Colonic mucosa (tissue), 4 donors: Measurements from ENCODE around the gene SIGLEC5. TPM values are rescaled to one million over a fixed set of nuclear protein-coding genes. Genes with fewer than 3 reads are reported as not detected.

Source experiments
- DNase-seq: peaks from one replicate; pipeline ENCODE4 v3.0.0-alpha.2; 2020
- H3K27ac ChIP-seq: fragments of 200-600 bp; one replicate; pipeline ENCODE4 v1.8.0; 2021
- H3K27me3 ChIP-seq: fragments of 200-600 bp; one replicate; pipeline ENCODE4 v1.8.0; 2021
- H3K36me3 ChIP-seq: fragments of 200-600 bp; one replicate; pipeline ENCODE4 v1.8.0; 2021
- H3K4me1 ChIP-seq: fragments of 200-600 bp; one replicate; pipeline ENCODE4 v1.8.0; 2021; ENCODE audit warnings: mild to moderate bottlenecking
- H3K4me3 ChIP-seq: fragments of 200-600 bp; one replicate; pipeline ENCODE4 v1.8.0; 2021
- H3K9ac ChIP-seq, 2 donors: one replicate each; pipeline ENCODE4 v1.7.0; 2013; ENCODE audit warnings: control low read depth in 2 of 2, low read depth in 2 of 2, low read length in 2 of 2
- H3K9me3 ChIP-seq: fragments of 200-600 bp; one replicate; pipeline ENCODE4 v1.8.0; 2021
- CTCF ChIP-seq: fragments of 200-600 bp; IDR thresholded peaks from one replicate; pipeline ENCODE4 v1.8.0; 2022; ENCODE audit warnings: antibody characterized with exemption, mild to moderate bottlenecking
- intact Hi-C: fragments of 100-400 bp; cut with DNase I; formaldehyde crosslinking; loops from one replicate; pipeline ENCODE4 v1.14.1; 2022
- total RNA-seq, 2 donors: library from RNA; stranded (reverse); fragmentation: NEBNext Ultra II Directional in 1 of 2; extraction: Animal tissue kit (Norgen Biotek cat#: 25700) in 1 of 2; gene quantifications; one replicate each; pipeline ENCODE4 v1.2.1, GENCODE V29; 2021
- donor health status: healthy.
- donor health status: DM: no; HTN: no; CAD: no.
- donor health status: DM: no; HTN: no; CAD: no.

The SIGLEC5 gene
- total RNA-seq, 2 donors from 2014 or later = not detected

- Histone ChIP-seq H3K27me3 (no peaks in the 10 kb centered on the region), H3K27ac (no peak overlapping the region), H3K4me3 (no peak overlapping the region), H3K36me3 (no peaks in the 10 kb centered on the region), H3K9ac (no peak overlapping the region), H3K4me1 (peaks cover under 1% of the 10 kb centered on the region), H3K9me3 (no peaks in the 10 kb centered on the region)
- no peak for TF ChIP-seq CTCF
- DNase-seq = no peak
- intact Hi-C loops = no loop called here
Measured at GRCh38 chr19:51566489-51567100, 63.6 kb downstream of the SIGLEC5 start.

DNA sequence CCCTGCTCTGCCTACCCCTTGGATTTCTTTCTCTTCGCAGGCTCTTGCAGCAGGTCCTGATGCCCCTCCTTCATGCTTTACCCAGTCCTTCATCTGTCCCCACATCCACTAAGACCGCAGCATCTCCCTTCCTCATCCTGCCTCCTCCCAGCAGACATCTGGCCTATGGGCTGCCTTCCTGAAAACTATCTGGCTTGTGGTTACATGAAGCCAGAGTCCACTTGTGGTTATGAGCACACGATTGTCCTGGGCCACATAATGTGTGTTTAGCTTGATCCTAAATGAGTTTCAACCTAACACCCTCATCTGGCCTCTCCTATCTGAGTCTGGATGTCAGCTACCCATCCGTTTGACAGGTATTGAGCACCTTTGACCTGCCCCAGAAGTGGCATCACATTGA lies 64.6 kb downstream of the SIGLEC5 start:
- intact Hi-C loops = no loop called here
- Histone ChIP-seq H3K9ac (no peak overlapping the region), H3K4me3 (no peak overlapping the region), H3K36me3 (no peaks in the 10 kb centered on the region), H3K4me1 (no peaks in the 10 kb centered on the region), H3K27me3 (no peaks in the 10 kb centered on the region), H3K9me3 (no peaks in the 10 kb centered on the region), H3K27ac (no peak overlapping the region)
- TF ChIP-seq CTCF = no peak
- no peak for DNase-seq

DNA sequence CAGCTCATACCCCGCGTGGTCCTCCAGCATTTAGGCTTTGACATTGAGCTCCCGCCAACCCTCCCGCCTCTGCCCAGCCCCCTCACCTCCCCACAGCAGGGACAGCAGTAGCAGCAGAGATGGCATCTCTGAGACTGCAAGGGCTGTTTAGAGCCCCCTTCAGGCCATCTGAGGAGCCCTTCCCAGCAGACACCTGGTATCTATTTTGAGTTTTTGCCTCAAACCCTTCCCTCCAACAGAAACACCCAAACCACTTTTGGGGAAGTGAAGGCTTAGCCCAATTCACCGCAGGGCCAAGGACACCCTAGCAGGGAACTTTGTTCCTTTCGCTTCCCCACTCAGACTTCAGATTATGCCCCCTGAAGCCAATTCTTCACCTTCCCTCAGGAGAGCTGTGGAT lies 65.4 kb downstream of the SIGLEC5 start:
- H3K9ac ChIP-seq = no peak overlapping the region
- no peaks in the 10 kb centered on the region for H3K27me3 ChIP-seq
- no peaks in the 10 kb centered on the region for H3K9me3 ChIP-seq
- no peak for TF ChIP-seq CTCF
- no peak overlapping the region for H3K4me3 ChIP-seq
- H3K4me1 ChIP-seq = no peaks in the 10 kb centered on the region
- DNase-seq = no peak
- no peaks in the 10 kb centered on the region for H3K36me3 ChIP-seq
- intact Hi-C loops = no loop called here
- H3K27ac ChIP-seq = no peak overlapping the region

Other genes with a start within 250 kb of the SIGLEC5 start
- gene LIM2, start 242.4 kb downstream of the SIGLEC5 start, total RNA-seq = not detected
- gene C19orf84, start 239.8 kb downstream of the SIGLEC5 start, total RNA-seq = under 1 TPM in 1 of 2 donors, not detected in 1; 0.22 TPM
- 1 to 10 TPM; 1.4 to 2.7 TPM for gene SIGLEC10, start 212.8 kb downstream of the SIGLEC5 start, total RNA-seq
- gene SIGLEC8, start 171.9 kb downstream of the SIGLEC5 start, total RNA-seq = under 1 TPM; 0.32 to 0.94 TPM
- gene CEACAM18, start 151.9 kb downstream of the SIGLEC5 start, total RNA-seq = not detected
- gene SIGLEC12, start 128.6 kb downstream of the SIGLEC5 start, total RNA-seq = under 1 TPM; 0.15 to 0.35 TPM
- gene SIGLEC6, start 98.7 kb downstream of the SIGLEC5 start, total RNA-seq = 1 to 10 TPM in 1 of 2 donors, under 1 TPM in 1; 0.98 to 1.9 TPM
- 1 to 10 TPM; 5.7 to 8.1 TPM for gene ZNF175, start 59.1 kb downstream of the SIGLEC5 start, total RNA-seq
- gene SIGLEC14, start 16.4 kb upstream of the SIGLEC5 start, total RNA-seq = 1 to 10 TPM; 1.1 to 1.5 TPM
- 1 to 10 TPM; 3.0 to 4.3 TPM for gene SPACA6, start 62.9 kb upstream of the SIGLEC5 start, total RNA-seq
- gene HAS1, start 93.6 kb upstream of the SIGLEC5 start, total RNA-seq = under 1 TPM in 1 of 2 donors, not detected in 1; 0.40 TPM
- 1 to 10 TPM in 1 of 2 donors, under 1 TPM in 1; 0.69 to 2.5 TPM for gene FPR1, start 121.5 kb upstream of the SIGLEC5 start, total RNA-seq
- 1 to 10 TPM in 1 of 2 donors, under 1 TPM in 1; 0.47 to 1.1 TPM for gene FPR2, start 130.8 kb upstream of the SIGLEC5 start, total RNA-seq
- gene FPR3, start 164.8 kb upstream of the SIGLEC5 start, total RNA-seq = 1 to 10 TPM; 1.3 to 7.1 TPM